Colon (tissue), 2 donors: ENCODE measurements around the gene AGXT.

ENCODE experiments used
- FAIRE-seq: peaks from 2 replicates; lab custom pipeline; 2012; peaks lifted over from hg19 to GRCh38; lab: Jason Lieb, UNC
- donor health status: control.
- donor health status: control.

The AGXT gene

GRCh38 chr2:240899468-240899865, 30.8 kb downstream of the AGXT start:
- no peak for FAIRE-seq

GRCh38 chr2:240900141-240900860, 31.7 kb downstream of the AGXT start:
- FAIRE-seq, result no peak

- no peak for FAIRE-seq
Observed at GRCh38 chr2:240901986-240902614, 33.5 kb downstream of the AGXT start.

DNA sequence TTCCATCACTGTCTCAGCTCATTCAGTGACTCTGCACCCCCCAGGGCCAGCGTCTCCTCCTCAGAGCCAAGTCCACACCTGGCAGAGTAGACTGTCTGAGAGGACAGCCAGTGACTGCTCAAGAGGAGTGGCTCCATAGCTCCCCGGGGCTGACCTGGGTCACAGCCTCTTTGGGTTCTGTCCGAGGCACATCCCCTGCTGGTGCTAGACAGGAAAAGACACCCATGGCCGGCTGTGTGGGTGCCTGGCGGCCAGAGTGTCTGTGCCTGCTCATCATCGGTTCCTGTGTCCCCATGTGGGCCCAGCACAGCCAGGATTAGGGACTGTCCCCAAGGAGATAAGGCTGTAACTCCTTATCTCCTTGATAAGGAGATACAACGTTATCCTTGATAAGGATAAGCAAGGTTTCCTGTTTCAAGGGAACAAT, 34.0 kb downstream of the AGXT start:
- no peak for FAIRE-seq

DNA sequence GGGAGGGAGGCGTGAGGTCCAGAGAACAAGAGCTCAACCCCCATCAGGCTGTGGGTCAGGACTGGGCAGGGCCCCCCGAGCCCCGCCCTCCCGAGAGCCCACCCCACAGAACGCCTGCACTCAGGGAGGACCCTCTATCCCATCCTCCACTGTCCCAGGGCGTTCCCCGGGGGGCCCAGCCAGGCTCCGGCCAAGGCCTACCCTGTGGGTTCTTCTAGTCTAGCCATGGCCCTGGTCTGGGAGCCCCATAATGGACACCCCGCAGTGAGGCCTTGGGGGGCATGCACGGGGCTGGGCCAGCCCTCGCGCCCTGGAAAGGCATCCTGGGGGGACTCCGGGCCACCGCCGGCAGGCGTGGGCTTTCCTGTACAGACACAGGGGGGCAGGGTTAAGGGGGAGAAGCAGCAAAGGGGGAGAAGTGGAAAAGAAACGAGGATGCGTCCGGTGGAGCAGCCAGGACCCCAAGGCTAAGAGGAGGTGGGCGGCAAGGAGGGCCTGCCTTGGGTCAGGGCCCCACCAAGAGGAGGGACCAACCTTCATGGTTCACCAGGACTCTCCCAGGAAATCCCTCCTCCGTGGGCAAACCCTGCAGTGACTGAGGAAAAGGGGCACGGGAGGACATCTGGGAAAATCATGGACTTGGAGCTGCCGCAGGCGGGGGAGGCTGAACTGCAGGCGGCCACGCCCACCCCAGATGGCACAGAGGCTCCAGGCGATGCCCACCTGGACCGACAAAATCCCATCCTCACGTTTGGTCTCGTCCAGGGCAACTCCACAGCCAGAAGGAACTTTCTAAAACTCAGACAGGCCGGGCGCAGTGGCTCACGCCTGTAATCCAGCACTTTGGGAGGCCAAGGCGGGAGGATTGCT, 34.8 kb downstream of the AGXT start:
- no peak for FAIRE-seq

DNA sequence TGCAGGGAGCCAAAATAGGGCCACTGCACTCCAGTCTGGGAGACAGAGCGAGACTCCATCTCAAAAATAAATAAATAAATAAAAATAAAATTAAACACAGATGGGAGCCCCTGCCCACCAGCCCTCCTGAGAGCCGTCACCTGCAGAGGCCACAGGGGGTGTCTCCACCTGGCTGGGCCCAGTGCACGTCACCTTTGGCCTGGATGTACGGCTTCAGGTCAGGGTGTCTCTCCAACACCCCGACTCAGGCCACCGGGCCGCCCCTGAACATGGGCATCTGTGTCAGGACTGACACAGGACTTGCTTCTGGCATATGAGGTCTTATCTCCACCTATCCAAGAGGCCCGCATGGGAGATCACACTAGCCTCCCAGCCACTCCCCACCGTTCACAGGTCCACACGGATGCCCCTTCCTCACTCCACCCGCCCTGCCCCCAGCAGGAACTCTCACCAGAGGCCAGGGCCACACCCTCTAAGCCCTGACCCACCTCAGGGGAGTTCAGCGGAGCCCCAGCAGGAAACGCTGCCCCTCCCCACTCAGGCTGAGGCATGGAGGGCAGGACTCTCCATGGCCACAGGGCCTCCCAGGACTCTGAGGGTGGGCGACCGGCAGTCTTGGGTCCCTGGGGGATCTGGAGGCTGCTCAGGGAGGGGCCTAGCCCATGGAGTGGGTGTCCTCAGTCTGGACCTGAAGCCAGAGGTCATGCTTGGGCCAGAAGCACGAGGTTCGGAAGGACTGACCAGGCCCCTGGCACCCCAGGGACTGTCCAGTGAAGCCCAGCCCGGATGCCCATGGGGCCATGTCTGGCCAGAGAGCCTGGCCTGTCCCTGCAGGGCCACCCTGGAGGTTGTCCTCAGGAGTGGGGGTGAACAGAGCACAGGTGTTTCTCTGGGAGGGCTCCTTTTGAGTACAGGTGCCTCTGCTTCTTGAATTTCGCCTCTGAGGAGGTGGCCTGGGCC, 35.9 kb downstream of the AGXT start:
- no peak for FAIRE-seq

DNA sequence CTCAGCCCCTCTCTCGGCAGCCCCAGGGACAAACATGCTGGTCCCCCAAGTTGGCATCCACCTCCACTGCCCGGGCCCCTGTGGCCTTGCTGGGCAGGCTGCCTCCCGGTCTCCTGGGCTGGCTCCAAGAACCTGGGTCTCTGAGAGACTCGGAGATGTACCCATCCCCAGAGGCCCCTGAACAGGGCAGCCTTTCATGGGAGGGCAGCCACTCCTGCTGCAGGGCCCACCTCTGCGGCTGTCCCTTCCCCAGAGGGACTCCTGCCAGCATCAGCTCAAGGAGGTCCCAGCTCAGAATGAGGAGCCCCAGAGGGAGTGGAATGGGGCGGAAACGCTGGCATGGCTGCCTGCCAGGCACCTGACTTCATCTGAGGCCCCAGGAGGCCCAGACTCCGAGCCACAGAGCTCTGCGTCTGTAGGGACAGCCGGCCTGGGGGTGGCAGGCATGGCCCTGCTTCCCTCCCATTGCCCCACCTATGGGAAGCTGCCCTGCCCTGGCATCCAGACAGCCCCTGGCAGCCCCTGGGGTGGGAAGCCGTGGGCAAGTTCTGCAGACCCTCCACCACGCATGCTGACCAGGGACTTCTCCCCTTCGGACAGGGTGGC, 36.7 kb downstream of the AGXT start:
- FAIRE-seq, result no peak

DNA sequence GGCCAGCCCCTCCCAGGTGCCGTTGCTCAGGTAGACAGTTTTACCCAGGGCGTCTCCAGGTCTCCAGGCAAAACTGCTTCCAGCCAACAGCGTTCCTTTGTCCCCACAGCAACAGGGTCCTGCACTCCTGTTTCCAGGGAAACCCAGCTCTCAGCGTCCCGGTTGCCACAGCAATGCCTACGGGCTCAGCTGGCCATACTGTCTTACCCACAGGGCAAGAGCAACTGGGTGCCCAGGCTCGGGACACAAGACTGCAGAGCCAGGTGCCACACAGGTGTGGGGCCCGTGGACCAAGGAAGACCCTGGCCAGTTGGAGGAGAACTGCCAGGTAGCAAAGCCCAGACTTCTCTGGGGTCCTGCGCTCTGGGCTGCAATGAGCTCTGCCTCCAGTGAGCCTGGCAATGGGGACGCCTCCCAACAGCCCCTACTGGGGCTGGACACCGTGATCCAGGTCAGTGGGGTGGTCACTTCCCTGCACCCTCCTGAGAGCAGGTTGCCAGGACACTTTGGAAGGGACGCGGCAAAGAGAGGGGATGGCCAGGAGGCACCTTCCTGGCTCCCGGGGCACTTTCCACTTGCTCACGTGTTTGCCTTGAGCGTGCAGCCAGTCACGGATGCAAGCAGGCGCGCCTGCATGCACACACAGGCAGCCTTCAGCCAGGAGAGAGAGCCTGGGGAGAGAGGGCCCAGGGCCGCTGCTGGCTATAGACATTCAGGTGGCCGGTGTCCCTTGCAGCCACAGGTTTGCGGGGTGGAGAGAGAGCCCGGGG, 37.7 kb downstream of the AGXT start, which contains the start of gene CROCC2:
TSS of gene CROCC2 (plus strand) at position 196 of the 770 bp plus-strand sequence. CDS start at position 374, 178 bp downstream.
- FAIRE-seq, result no peak

GRCh38 chr2:240906911-240907590, 38.4 kb downstream of the AGXT start:
- no peak for FAIRE-seq

DNA sequence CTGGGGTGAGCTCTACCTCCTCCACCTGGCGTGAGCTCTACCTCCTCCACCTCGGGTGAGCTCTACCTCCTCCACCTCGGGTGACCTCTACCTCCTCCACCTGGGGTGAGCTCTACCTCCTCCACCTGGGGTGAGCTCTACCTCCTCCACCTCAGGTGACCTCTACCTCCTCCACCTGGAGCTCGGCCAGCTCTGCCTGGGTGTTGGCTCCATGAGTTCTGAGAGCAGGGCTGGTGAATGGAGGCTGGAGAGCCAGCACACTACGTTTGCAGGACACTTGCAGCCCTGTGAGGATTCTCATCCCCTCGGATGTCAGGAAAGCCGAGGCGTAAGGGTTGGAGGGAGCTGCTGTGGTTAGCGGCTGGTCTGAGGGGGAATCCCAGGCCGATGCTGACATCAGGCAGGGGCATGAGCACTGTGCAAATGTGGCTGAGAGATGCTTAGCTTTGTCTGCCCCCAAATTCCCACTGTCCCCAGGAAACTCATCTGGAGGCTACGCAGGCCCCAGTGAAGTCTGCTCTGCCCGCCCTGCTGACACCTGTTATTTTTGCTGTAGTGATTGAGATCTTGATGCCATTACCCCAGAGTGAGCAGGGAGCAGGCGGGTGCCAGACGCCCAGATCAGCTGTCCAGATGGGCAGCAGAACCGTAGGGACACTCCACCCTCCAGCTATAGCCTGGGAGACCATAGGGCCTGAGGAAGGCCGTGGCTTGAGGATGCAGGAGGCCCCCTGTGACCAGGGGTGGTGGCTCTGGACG, 40.8 kb downstream of the AGXT start:
- no peak for FAIRE-seq

GRCh38 chr2:240911641-240912265, 43.1 kb downstream of the AGXT start:
- no peak for FAIRE-seq

GRCh38 chr2:240912878-240913809, 44.5 kb downstream of the AGXT start:
- no peak for FAIRE-seq

- no peak for FAIRE-seq
Observed at GRCh38 chr2:240913810-240914644, 45.4 kb downstream of the AGXT start.

DNA sequence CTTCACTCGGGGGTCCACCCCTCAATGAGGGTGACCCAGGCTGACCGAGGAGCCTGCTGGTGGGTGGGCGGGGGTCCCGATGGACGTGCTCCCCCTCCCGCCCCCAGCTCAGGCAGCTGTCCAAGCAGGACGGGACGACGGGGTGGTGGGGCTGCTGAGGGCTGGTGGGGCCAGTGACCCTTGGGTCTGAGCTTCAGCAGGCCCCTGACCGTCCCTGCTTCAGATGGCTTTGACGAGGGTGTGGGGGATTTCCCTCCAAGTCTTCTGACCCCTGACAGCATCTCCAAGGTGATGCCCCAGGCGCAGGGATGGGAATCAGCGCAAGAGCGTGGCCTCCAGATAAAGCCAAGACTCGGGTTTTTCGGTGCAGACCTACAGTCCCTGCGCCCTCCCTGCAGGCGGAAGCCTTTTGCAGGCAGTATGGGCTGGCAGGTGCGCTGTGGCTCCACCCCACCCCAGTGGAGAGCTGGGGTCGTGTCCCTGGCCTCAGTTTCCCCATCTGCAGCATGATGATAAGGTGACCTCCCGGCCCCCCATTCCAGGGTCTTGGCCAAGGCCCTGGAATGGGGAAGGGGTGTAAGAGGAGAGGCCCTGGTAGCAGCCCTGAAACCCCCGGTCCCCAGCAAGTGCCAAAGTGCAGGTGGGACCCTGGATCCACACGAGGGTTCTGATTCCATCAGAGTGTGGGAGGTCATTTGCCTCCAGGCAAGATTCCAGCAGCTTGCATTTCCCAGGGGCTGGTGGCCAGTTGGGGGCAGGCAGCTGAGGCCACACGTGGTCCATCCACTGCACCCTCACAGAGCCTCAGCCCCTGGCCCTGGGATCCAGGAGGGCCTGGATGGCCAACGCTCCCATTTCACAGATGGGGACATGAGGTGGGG, 46.3 kb downstream of the AGXT start:
- FAIRE-seq, result no peak

- no peak for FAIRE-seq
Observed at GRCh38 chr2:240915526-240916341, 47.1 kb downstream of the AGXT start.
